H1 (cell line): ENCODE measurements around the gene MPHOSPH8. TPM values are rescaled to one million over a fixed set of nuclear protein-coding genes. Genes with fewer than 3 reads are reported as not detected.

Experiments
- CTCF ChIA-PET: fragments of 300-600 bp; sonication (Branson Sonifier 250); formaldehyde crosslinking; loops from one replicate; lab custom pipeline; 2021; ENCODE audit not compliant: partially characterized antibody; lab: Charles Lee
- POLR2A ChIA-PET: fragments of 300-600 bp; sonication (Branson Sonifier 250); formaldehyde crosslinking; loops from one replicate; lab custom pipeline; 2021; ENCODE audit warnings: inconsistent platforms; ENCODE audit not compliant: partially characterized antibody; lab: Charles Lee
- DNase-seq, 2 experiments: peaks; one replicate each; pipeline versions ENCODE4 v3.0.0 to v3.0.0-alpha.2; 2010 to 2022; ENCODE audit warnings: low spot score in 2 of 2, low read depth in 1 of 2, mixed read lengths in 1 of 2
- FAIRE-seq: peaks from 2 replicates; lab custom pipeline; 2011; peaks lifted over from hg19 to GRCh38; lab: Jason Lieb, UNC
- H2AFZ ChIP-seq: 2 replicates; pipeline ENCODE4 v1.8.1; 2012; ENCODE audit warnings: low read length, inconsistent platforms
- H2AK5ac ChIP-seq: 2 replicates; pipeline ENCODE4 v1.6.1; 2013; ENCODE audit warnings: low read depth, low read length
- H2BK120ac ChIP-seq: replicated peaks from 2 replicates; pipeline ENCODE3; 2013; ENCODE audit warnings: low read depth, low read length, inconsistent platforms
- H2BK12ac ChIP-seq: 2 replicates; pipeline ENCODE4 v1.6.1; 2013; ENCODE audit warnings: low read depth, low read length
- H2BK15ac ChIP-seq: 2 replicates; pipeline ENCODE4 v1.6.1; 2013; ENCODE audit warnings: low read length
- H2BK20ac ChIP-seq: 2 replicates; pipeline ENCODE4 v1.6.1; 2013; ENCODE audit warnings: low read length
- H2BK5ac ChIP-seq: 2 replicates; pipeline ENCODE4 v1.6.1; 2013; ENCODE audit warnings: low read depth, low read length
- H3K14ac ChIP-seq: 2 replicates; pipeline ENCODE4 v1.6.1; 2013; ENCODE audit warnings: inconsistent platforms; ENCODE audit not compliant: insufficient read length
- H3K18ac ChIP-seq: 2 replicates; pipeline ENCODE4 v1.6.1; 2013; ENCODE audit warnings: low read length; ENCODE audit errors: extremely low read depth
- H3K23ac ChIP-seq: 2 replicates; pipeline ENCODE4 v1.6.1; 2013; ENCODE audit warnings: inconsistent platforms; ENCODE audit not compliant: insufficient read length
- H3K23me2 ChIP-seq: 2 replicates; pipeline ENCODE4 v1.6.1; 2013; ENCODE audit warnings: low read depth, low read length
- H3K27ac ChIP-seq: 2 replicates; pipeline ENCODE4 v1.6.1; 2011; ENCODE audit warnings: low read depth, low read length, inconsistent platforms
- H3K27me3 ChIP-seq, 4 experiments: replicated peaks in 1 of 4; 1 replicate in 1 of 4; 2 replicates in 3 of 4; pipeline versions ENCODE4 v1.6.1 to v1.8.1; 2011 to 2013; ENCODE audit warnings: low read length in 3 of 4, mild to moderate bottlenecking in 3 of 4, inconsistent platforms in 2 of 4, mixed read lengths in 2 of 4, moderate library complexity in 1 of 4; ENCODE audit not compliant: control insufficient read depth in 3 of 4, insufficient read depth in 3 of 4; ENCODE audit errors: extremely low read depth in 1 of 4
- H3K36me3 ChIP-seq, 4 experiments: 2 replicates each; pipeline versions ENCODE4 v1.6.1 to v1.8.1; 2011 to 2013; ENCODE audit warnings: mild to moderate bottlenecking in 4 of 4, low read length in 3 of 4, moderate library complexity in 2 of 4, control low read depth in 1 of 4, inconsistent platforms in 1 of 4; ENCODE audit not compliant: insufficient read depth in 4 of 4, control insufficient read depth in 2 of 4
- H3K4ac ChIP-seq: replicated peaks from 2 replicates; pipeline ENCODE3; 2013; ENCODE audit warnings: low read length, low read depth, mixed read lengths, inconsistent platforms; ENCODE audit not compliant: insufficient read length
- H3K4me1 ChIP-seq, 4 experiments: replicated peaks in 1 of 4; 1 replicate in 1 of 4; 2 replicates in 3 of 4; pipeline versions ENCODE4 v1.6.1 to v1.8.1; 2011 to 2013; ENCODE audit warnings: low read length in 3 of 4, inconsistent platforms in 2 of 4, mixed read lengths in 1 of 4; ENCODE audit not compliant: insufficient read depth in 4 of 4, control insufficient read depth in 3 of 4
- H3K4me2 ChIP-seq, 2 experiments: 2 replicates each; pipeline versions ENCODE4 v1.6.1 to v1.8.1; 2011 to 2013; ENCODE audit warnings: low read depth in 2 of 2, low read length in 2 of 2, control low read depth in 1 of 2, inconsistent platforms in 1 of 2, mild to moderate bottlenecking in 1 of 2; ENCODE audit not compliant: insufficient read depth in 1 of 2
- H3K4me3 ChIP-seq, 4 experiments: fragments of 200-600, 300-600 bp in 1 of 4; sonication (generic), shearing (Covaris generic), sonication (Bioruptor Twin) in 1 of 4; 2 replicates each; pipeline versions ENCODE4 v1.5.1 to v1.8.1; 2011 to 2016; ENCODE audit warnings: low read length in 4 of 4, low read depth in 3 of 4, control low read depth in 2 of 4, inconsistent platforms in 2 of 4, mild to moderate bottlenecking in 2 of 4, mixed read lengths in 1 of 4, moderate library complexity in 1 of 4; ENCODE audit not compliant: insufficient read depth in 2 of 4; ENCODE audit errors: extremely low read depth in 1 of 4
- H3K56ac ChIP-seq: replicated peaks from 2 replicates; pipeline ENCODE3; 2013; ENCODE audit warnings: low read depth, mild to moderate bottlenecking, mixed read lengths, low read length, inconsistent platforms; ENCODE audit not compliant: insufficient read length
- H3K79me1 ChIP-seq: 2 replicates; pipeline ENCODE4 v1.6.1; 2013; ENCODE audit warnings: low read depth, low read length, control low read depth
- H3K79me2 ChIP-seq, 2 experiments: 2 replicates each; pipeline versions ENCODE4 v1.6.1 to v1.8.1; 2012 to 2013; ENCODE audit warnings: low read length in 2 of 2, mild to moderate bottlenecking in 2 of 2, inconsistent platforms in 1 of 2; ENCODE audit not compliant: insufficient read depth in 2 of 2, control insufficient read depth in 1 of 2
- H3K9ac ChIP-seq, 4 experiments: replicated peaks in 1 of 4; 1 replicate in 1 of 4; 2 replicates in 3 of 4; pipeline versions ENCODE4 v1.6.1 to v1.8.1; 2011 to 2013; ENCODE audit warnings: low read depth in 3 of 4, low read length in 3 of 4, control low read depth in 2 of 4, mild to moderate bottlenecking in 2 of 4, moderate library complexity in 2 of 4, inconsistent platforms in 1 of 4; ENCODE audit errors: extremely low read depth in 1 of 4
- H3K9me3 ChIP-seq, 2 experiments: 2 replicates each; pipeline versions ENCODE4 v1.6.1 to v1.8.1; 2012 to 2013; ENCODE audit warnings: mild to moderate bottlenecking in 2 of 2, moderate library complexity in 2 of 2, control low read depth in 1 of 2, inconsistent platforms in 1 of 2, low read depth in 1 of 2, low read length in 1 of 2, mixed read lengths in 1 of 2; ENCODE audit not compliant: insufficient read depth in 2 of 2
- H4K20me1 ChIP-seq, 2 experiments: replicated peaks in 1 of 2; 2 replicates each; pipeline versions ENCODE3 to v1.8.1; 2011 to 2013; ENCODE audit warnings: inconsistent platforms in 2 of 2, low read length in 2 of 2, mild to moderate bottlenecking in 1 of 2; ENCODE audit not compliant: insufficient read depth in 2 of 2, control insufficient read depth in 1 of 2
- H4K5ac ChIP-seq: 2 replicates; pipeline ENCODE4 v1.6.1; 2013; ENCODE audit warnings: low read length, low read depth, mixed read lengths, inconsistent platforms; ENCODE audit not compliant: insufficient read length
- H4K8ac ChIP-seq: 2 replicates; pipeline ENCODE4 v1.8.0; 2013; ENCODE audit warnings: mild to moderate bottlenecking, moderate library complexity, low read length, inconsistent platforms; ENCODE audit not compliant: insufficient read depth; ENCODE audit errors: extremely low read depth
- H4K91ac ChIP-seq: replicated peaks from 2 replicates; pipeline ENCODE3; 2013; ENCODE audit warnings: low read length, mixed read lengths, inconsistent platforms; ENCODE audit not compliant: insufficient read length
- ASH2L ChIP-seq: fragments of 200-600, 300-600 bp; sonication (generic); IDR thresholded peaks from one replicate; pipeline ENCODE4 v1.7.1; 2017; ENCODE audit warnings: low read length
- CHD2 ChIP-seq: IDR thresholded peaks from 2 replicates; pipeline ENCODE4 v1.6.1; 2012; ENCODE audit warnings: low read length, improper control_type of control experiment
- CREB1 ChIP-seq: IDR thresholded peaks from 2 replicates; pipeline ENCODE4 v1.6.1; 2012; ENCODE audit warnings: inconsistent platforms
- EP300 ChIP-seq, 2 experiments: IDR thresholded peaks; 1 replicate in 1 of 2; 2 replicates in 1 of 2; pipeline ENCODE4 v1.6.1; 2011 to 2012; ENCODE audit warnings: low read depth in 2 of 2, low read length in 2 of 2, mild to moderate bottlenecking in 2 of 2, borderline replicate concordance in 1 of 2, inconsistent platforms in 1 of 2, moderate library complexity in 1 of 2
- JUN ChIP-seq: IDR thresholded peaks from 2 replicates; pipeline ENCODE4 v1.6.1; 2011; ENCODE audit warnings: low read depth, mild to moderate bottlenecking, improper control_type of control experiment, low read length
- JUND ChIP-seq: IDR thresholded peaks from 2 replicates; pipeline ENCODE4 v1.6.1; 2011; ENCODE audit warnings: mild to moderate bottlenecking, improper control_type of control experiment, low read length
- MAFK ChIP-seq: IDR thresholded peaks from 2 replicates; pipeline ENCODE4 v1.6.1; 2012; ENCODE audit warnings: low read depth, mild to moderate bottlenecking, improper control_type of control experiment, low read length
- POU5F1 ChIP-seq: IDR thresholded peaks from 2 replicates; pipeline ENCODE4 v1.6.1; 2011; ENCODE audit warnings: low read depth, mild to moderate bottlenecking, low read length, moderate library complexity
- RAD21 ChIP-seq, 2 experiments: IDR thresholded peaks in 1 of 2; conservative IDR thresholded peaks in 1 of 2; 2 replicates each; pipeline ENCODE4 v1.6.1; 2011; ENCODE audit warnings: low read depth in 2 of 2, low read length in 2 of 2, improper control_type of control experiment in 1 of 2, inconsistent platforms in 1 of 2, mild to moderate bottlenecking in 1 of 2, moderate library complexity in 1 of 2
- RFX5 ChIP-seq: IDR thresholded peaks from 2 replicates; pipeline ENCODE4 v1.6.1; 2011; ENCODE audit warnings: low read depth, low read length, improper control_type of control experiment, borderline replicate concordance
- RNF2 ChIP-seq: fragments of 200-900, 300-1000 bp; sonication (generic); IDR thresholded peaks from 2 replicates; pipeline ENCODE4 v1.7.1; 2016; ENCODE audit warnings: borderline replicate concordance, low read depth, mild to moderate bottlenecking, antibody characterized with exemption, low read length; ENCODE audit not compliant: poor library complexity, severe bottlenecking; ENCODE audit errors: missing control alignments
- SIN3A ChIP-seq, 2 experiments: IDR thresholded peaks in 1 of 2; conservative IDR thresholded peaks in 1 of 2; 2 replicates each; pipeline ENCODE4 v1.6.1; 2011 to 2012; ENCODE audit warnings: low read length in 2 of 2, improper control_type of control experiment in 1 of 2, low read depth in 1 of 2, mild to moderate bottlenecking in 1 of 2
- SIRT6 ChIP-seq: IDR thresholded peaks from one replicate; pipeline ENCODE4 v1.7.1; 2012; ENCODE audit warnings: low read length, inconsistent platforms
- TBP ChIP-seq: IDR thresholded peaks from 2 replicates; pipeline ENCODE4 v1.6.1; 2011; ENCODE audit warnings: low read depth, low read length, improper control_type of control experiment
- WGBS, 2 experiments: shearing (Covaris generic) in 1 of 2; methylation state at CpG; one replicate each; pipeline versions ENCODE4 v1.1.6 to v1.1.7; 2013 to 2015; ENCODE audit warnings: low lambda C conversion rate in 2 of 2, mixed read lengths in 2 of 2, inconsistent platforms in 1 of 2, low coverage in 1 of 2, missing lambda C conversion rate in 1 of 2; ENCODE audit not compliant: insufficient replicate concordance in 2 of 2, insufficient coverage in 1 of 2, insufficient read length in 1 of 2; ENCODE audit errors: extremely low coverage in 1 of 2, missing lambda C conversion rate in 1 of 2; 5-methylcytosine and 5-hydroxymethylcytosine counted together
- polyA plus RNA-seq, 7 experiments: library from polyadenylated mRNA; depleted of rRNA in 3 of 7; stranded (reverse) in 5 of 7; unstranded in 2 of 7; fragments of >200 nt in 5 of 7; fragments of 200-250 nt in 2 of 7; gene quantifications; 1 replicate in 5 of 7; 2 replicates in 1 of 7; 4 replicates in 1 of 7; pipeline versions ENCODE4 v1.2.1 to v1.2.3, GENCODE V29; 2011 to 2013; ENCODE audit warnings: missing spikeins in 2 of 7, mixed read lengths in 2 of 7
- total RNA-seq: library from RNA; stranded (reverse); fragmentation: NEBNext Ultra II Directional; extraction: Animal tissue kit (Norgen Biotek cat#: 25700); gene quantifications from 2 replicates; pipeline ENCODE4 v1.2.1, GENCODE V29; 2021

The MPHOSPH8 gene
- total and polyA plus RNA-seq, 2 of the 8 experiments (the other 6 are each of a cell fraction or from before 2014, with no cell fraction given), result 8.3 to 20.5 TPM

- Histone ChIP-seq H2BK5ac (no peak overlapping the region), H3K9ac (no peak overlapping the region), H3K27ac (no peak overlapping the region), H3K56ac (no peak overlapping the region), H3K18ac (no peak overlapping the region), H4K5ac (no peak overlapping the region), H3K27me3 (peaks cover 0 to 11% (median 6%) of the 10 kb centered on the region in 4 experiments; a peak in 4 of 7 replicates), H3K14ac (no peak overlapping the region), H3K4ac (no peak overlapping the region), H3K79me2 (peaks cover 0 to 3% of the 10 kb centered on the region in 2 experiments; a peak in 1 of 4 replicates), H3K4me1 (peaks cover 0 to 2% (median 0%) of the 10 kb centered on the region in 4 experiments; a peak in 1 of 7 replicates), H4K20me1 (no peaks in the 10 kb centered on the region), H3K36me3 (peaks cover 0 to 4% (median 0%) of the 10 kb centered on the region in 4 experiments; a peak in 1 of 8 replicates), H3K23ac (no peak overlapping the region), H4K8ac (no peak overlapping the region), H2BK12ac (no peak overlapping the region), H4K91ac (no peak overlapping the region), H2AFZ (no peak overlapping the region), H3K9me3 (peaks cover 7 to 13% of the 10 kb centered on the region in 2 experiments; a peak in 2 of 4 replicates), H3K23me2 (peaks cover 3% of the 10 kb centered on the region; the same call in 1 of the 2 replicates), H3K79me1 (no peaks in the 10 kb centered on the region), H3K4me3 (no peak overlapping the region), H2BK20ac (no peak overlapping the region), H3K4me2 (no peak overlapping the region), H2BK15ac (no peak overlapping the region), H2AK5ac (no peak overlapping the region), H2BK120ac (no peak overlapping the region)
- FAIRE-seq, result no peak
- ChIA-PET POLR2A (interaction anchor here (0.6 to 0.9 kb wide), 2 partner anchors 11 to 26 kb away, joined by 3 to 4 read pairs; partner anchors contain the start of gene MPHOSPH8), CTCF (no interaction called here)
- DNase-seq, result no peak
- TF ChIP-seq JUN (no peak), CREB1 (no peak), MAFK (no peak), POU5F1 (no peak), JUND (no peak), RNF2 (no peak), EP300 (IDR thresholded peaks at IDR 0.05; ENCODE audit: borderline replicate concordance in 1 of 2, low read depth in 2 of 2, low read length in 2 of 2) (no peak), RFX5 (no peak), RAD21 (IDR thresholded peaks at IDR 0.05 in 1 of 2, conservative IDR thresholded peaks at IDR 0.05 in 1 of 2; ENCODE audit: low read depth in 2 of 2, low read length in 2 of 2) (no peak), SIN3A (conservative IDR thresholded peaks at IDR 0.05 in 1 of 2, IDR thresholded peaks at IDR 0.05 in 1 of 2; ENCODE audit: low read depth in 1 of 2, low read length in 2 of 2) (no peak), CHD2 (no peak), SIRT6 (no peak), TBP (no peak), ASH2L (no peak)
- 88% methylated on average over 2 of the region's 2 CpGs; no CpG with 5 or more reads in 1 of the 2 experiments for whole genome bisulfite sequencing, 2 experiments
Observed at GRCh38 chr13:19606737-19607136, 26.7 kb upstream of the MPHOSPH8 start.
